Sigmoid colon (tissue), 4 donors: ENCODE measurements around the gene LPAR1.
A peak's percentile ranks its signal among the peaks of the same experiment; 100 is the strongest.

Source experiments
- CTCF ChIP-seq, 4 experiments: fragments of 450-650 bp in 3 of 4; fragments of 200-600 bp in 1 of 4; IDR thresholded peaks; one replicate each; pipeline ENCODE4 v1.5.1; 2016 to 2019; ENCODE audit warnings: antibody characterized with exemption in 4 of 4, mild to moderate bottlenecking in 3 of 4, moderate library complexity in 2 of 4
- POLR2A ChIP-seq, 2 donors: fragments of 450-650 bp; IDR thresholded peaks; one replicate each; pipeline ENCODE4 v1.6.1; 2016; ENCODE audit warnings: antibody characterized with exemption in 2 of 2, mild to moderate bottlenecking in 2 of 2, moderate library complexity in 2 of 2
- POLR2AphosphoS5 ChIP-seq, 4 donors: sonication (generic); formaldehyde crosslinking; IDR thresholded peaks; one replicate each; pipeline ENCODE4 v1.6.1; 2017; ENCODE audit warnings: antibody characterized with exemption in 4 of 4

GRCh38 chr9:110911659-110912418, 126.4 kb downstream of the LPAR1 start:
- no peak for TF ChIP-seq CTCF (IDR thresholded peaks at IDR 0.05)
- TF ChIP-seq POLR2A (IDR thresholded peaks at IDR 0.05): no peak
- peak in 1 of 4 donors; percentile 13 for TF ChIP-seq POLR2AphosphoS5 (IDR thresholded peaks at IDR 0.05)
